Thyroid gland (tissue), 4 donors: ENCODE measurements around the gene ZCCHC24.

Experiments
- CTCF ChIP-seq, 6 experiments: fragments of 200-600 bp in 3 of 6; fragments of 450-650 bp in 3 of 6; sonication (generic) in 3 of 6; IDR thresholded peaks; one replicate each; pipeline ENCODE4 v1.5.1; 2016 to 2019; ENCODE audit warnings: antibody characterized with exemption in 6 of 6, mild to moderate bottlenecking in 2 of 6, inconsistent platforms in 1 of 6, moderate library complexity in 1 of 6
- POLR2A ChIP-seq, 2 donors: fragments of 450-650 bp; IDR thresholded peaks; one replicate each; pipeline ENCODE4 v1.6.1; 2017; ENCODE audit warnings: antibody characterized with exemption in 2 of 2, mild to moderate bottlenecking in 2 of 2, moderate library complexity in 1 of 2

- TF ChIP-seq CTCF (IDR thresholded peaks at IDR 0.05) (no peak), POLR2A (IDR thresholded peaks at IDR 0.05) (no peak)
Measured at GRCh38 chr10:79451046-79451699, 5.7 kb upstream of the ZCCHC24 start.
